Natural killer cell (primary cell): ENCODE results near the gene PEX11G. TPM values are rescaled to one million over a fixed set of nuclear protein-coding genes. Genes with fewer than 3 reads are reported as not detected.

Source experiments
- ATAC-seq, 3 donors: fragments of 150-1000 bp in 2 of 3; fragments of 200-7000 bp in 1 of 3; cut with Tn5 transposase; 1 replicate in 1 of 3; 2 replicates in 2 of 3; pipeline ENCODE4 v1.10.0; 2021; ENCODE audit warnings: mild to moderate bottlenecking in 2 of 3, moderate library complexity in 2 of 3
- DNase-seq, 2 donors: peaks; one replicate each; pipeline versions ENCODE4 v3.0.0 to v3.0.0-alpha.2; 2013 to 2021; ENCODE audit warnings: mixed read lengths in 1 of 2
- H3K27ac ChIP-seq: one replicate; pipeline ENCODE4 v1.5.1; 2013; ENCODE audit warnings: mild to moderate bottlenecking, low read length
- H3K27me3 ChIP-seq: one replicate; pipeline ENCODE4 v1.6.1; 2013; ENCODE audit warnings: low read length; ENCODE audit not compliant: control insufficient read depth, insufficient read depth
- H3K36me3 ChIP-seq: one replicate; pipeline ENCODE4 v1.6.1; 2013; ENCODE audit warnings: low read length; ENCODE audit not compliant: control insufficient read depth, insufficient read depth
- H3K4me1 ChIP-seq: one replicate; pipeline ENCODE4 v1.6.1; 2013; ENCODE audit warnings: low read length; ENCODE audit not compliant: control insufficient read depth, insufficient read depth
- H3K4me3 ChIP-seq: one replicate; pipeline ENCODE4 v1.5.1; 2013; ENCODE audit warnings: low read length
- H3K9me3 ChIP-seq: one replicate; pipeline ENCODE4 v1.6.1; 2013; ENCODE audit warnings: low read length; ENCODE audit not compliant: control insufficient read depth, insufficient read depth
- H3K27ac Mint-ChIP-seq, 2 donors: one replicate each; pipeline ENCODE4 v1.8.0; 2022; ENCODE audit warnings: mild to moderate bottlenecking in 2 of 2, mixed read lengths in 2 of 2, moderate library complexity in 1 of 2
- H3K27me3 Mint-ChIP-seq, 2 donors: one replicate each; pipeline ENCODE4 v1.8.0; 2022; ENCODE audit warnings: low read depth in 2 of 2, mixed read lengths in 2 of 2
- H3K36me3 Mint-ChIP-seq: one replicate; pipeline ENCODE4 v1.8.0; 2022; ENCODE audit warnings: mixed read lengths
- H3K4me1 Mint-ChIP-seq, 2 donors: one replicate each; pipeline ENCODE4 v1.8.0; 2022; ENCODE audit warnings: mixed read lengths in 2 of 2
- H3K4me3 Mint-ChIP-seq: one replicate; pipeline ENCODE4 v1.8.0; 2022; ENCODE audit warnings: mild to moderate bottlenecking, moderate library complexity, mixed read lengths
- H3K9me3 Mint-ChIP-seq, 2 donors: one replicate each; pipeline ENCODE4 v1.8.0; 2022; ENCODE audit warnings: mixed read lengths in 2 of 2
- WGBS: methylation state at CpG from one replicate; pipeline ENCODE4 v1.1.7; 2013; ENCODE audit warnings: missing lambda C conversion rate; ENCODE audit not compliant: insufficient coverage; 5-methylcytosine and 5-hydroxymethylcytosine counted together
- intact Hi-C: fragments of 100-400 bp; cut with micrococcal nuclease; formaldehyde crosslinking; loops from one replicate; pipeline ENCODE4 v1.14.2; 2022
- total RNA-seq, 4 donors: library from RNA; stranded (reverse); fragments of 120-200 nt in 1 of 4; gene quantifications; one replicate each; pipeline versions ENCODE4 v1.2.3 to v1.2.4, GENCODE V29; 2013 to 2022
- TF ChIP-seq, protein P1 (sequence below): fragments of 200-600 bp; IDR thresholded peaks from one replicate; pipeline ENCODE4 v1.8.0; 2022; ENCODE audit warnings: antibody characterized with exemption

The PEX11G gene
- total RNA-seq, 3 donors from 2014 or later (not counting 1 experiment from before 2014, with no cell fraction given), result 0.33 to 1.5 TPM; not detected in 1

GRCh38 chr19:7515645-7516151 lies 26.9 kb upstream of the PEX11G start, which contains the start of gene ZNF358:
ZNF358 (plus strand) TSS chr19:7516103; CDS start chr19:7519243, 3,140 bp downstream.
- ATAC-seq (peak; percentile 72 to 96 (median 95)), DNase-seq (peak in 1 of 2 donors; percentile 58)
- H3K36me3 ChIP-seq, result no peaks in the 10 kb centered on the region
- peak within 1 kb of the TSS; percentile 9 to 76 for H3K27ac Mint-ChIP-seq
- intact Hi-C loops, result no loop called here
- H3K4me1 ChIP-seq, result peaks cover 12% of the 10 kb centered on the region
- no peaks in the 10 kb centered on the region for H3K9me3 ChIP-seq
- H3K27me3 ChIP-seq, result no peaks in the 10 kb centered on the region
- no peaks in the 10 kb centered on the region for H3K9me3 Mint-ChIP-seq
- no peaks in the 10 kb centered on the region for H3K36me3 Mint-ChIP-seq
- TF ChIP-seq, protein P1, sequence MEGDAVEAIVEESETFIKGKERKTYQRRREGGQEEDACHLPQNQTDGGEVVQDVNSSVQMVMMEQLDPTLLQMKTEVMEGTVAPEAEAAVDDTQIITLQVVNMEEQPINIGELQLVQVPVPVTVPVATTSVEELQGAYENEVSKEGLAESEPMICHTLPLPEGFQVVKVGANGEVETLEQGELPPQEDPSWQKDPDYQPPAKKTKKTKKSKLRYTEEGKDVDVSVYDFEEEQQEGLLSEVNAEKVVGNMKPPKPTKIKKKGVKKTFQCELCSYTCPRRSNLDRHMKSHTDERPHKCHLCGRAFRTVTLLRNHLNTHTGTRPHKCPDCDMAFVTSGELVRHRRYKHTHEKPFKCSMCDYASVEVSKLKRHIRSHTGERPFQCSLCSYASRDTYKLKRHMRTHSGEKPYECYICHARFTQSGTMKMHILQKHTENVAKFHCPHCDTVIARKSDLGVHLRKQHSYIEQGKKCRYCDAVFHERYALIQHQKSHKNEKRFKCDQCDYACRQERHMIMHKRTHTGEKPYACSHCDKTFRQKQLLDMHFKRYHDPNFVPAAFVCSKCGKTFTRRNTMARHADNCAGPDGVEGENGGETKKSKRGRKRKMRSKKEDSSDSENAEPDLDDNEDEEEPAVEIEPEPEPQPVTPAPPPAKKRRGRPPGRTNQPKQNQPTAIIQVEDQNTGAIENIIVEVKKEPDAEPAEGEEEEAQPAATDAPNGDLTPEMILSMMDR, result no peak
- H3K4me3 ChIP-seq, result peak within 1 kb of the TSS; percentile 33
- H3K27me3 Mint-ChIP-seq, result peaks cover 0 to 6% of the 10 kb centered on the region in 2 donors
- peak within 1 kb of the TSS; percentile 81 for H3K4me3 Mint-ChIP-seq
- H3K27ac ChIP-seq, result no peak within 1 kb of the TSS
- WGBS, result 2% methylated on average over 33 of the region's 33 CpGs
- peaks cover 7 to 12% of the 10 kb centered on the region in 2 donors for H3K4me1 Mint-ChIP-seq

DNA sequence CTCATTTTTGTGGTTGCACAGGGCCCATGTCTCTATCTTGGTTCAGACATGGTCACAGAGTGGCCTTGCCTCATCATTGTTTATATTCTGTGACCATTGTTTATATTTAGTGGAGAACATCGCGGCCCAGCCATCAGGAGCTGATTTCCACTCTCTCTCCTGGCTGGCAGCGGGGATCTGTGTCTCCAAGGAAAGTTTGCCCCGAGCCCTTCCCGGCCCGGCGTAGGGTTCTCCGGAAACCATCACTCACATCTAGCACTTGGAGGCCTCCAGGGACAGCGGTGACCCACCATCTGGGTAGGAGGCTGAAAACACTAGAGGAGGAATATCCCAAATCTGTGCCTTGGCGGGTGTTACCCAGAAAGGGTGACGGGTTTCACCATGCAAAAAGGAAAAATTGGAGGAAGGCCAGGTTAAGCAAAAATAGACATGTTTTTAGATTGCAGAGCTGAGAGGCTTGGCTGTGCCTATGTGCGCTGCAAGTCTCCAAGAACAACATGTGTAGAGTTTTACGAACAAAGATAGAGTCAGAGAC lies 26.3 kb upstream of the PEX11G start:
- Mint-ChIP-seq H3K27ac (peak overlapping the region; percentile 9 to 76), H3K4me3 (peak overlapping the region; percentile 81), H3K27me3 (peaks cover 0 to 6% of the 10 kb centered on the region in 2 donors), H3K36me3 (no peaks in the 10 kb centered on the region), H3K9me3 (no peaks in the 10 kb centered on the region), H3K4me1 (peaks cover 7 to 12% of the 10 kb centered on the region in 2 donors)
- H3K27ac ChIP-seq, result no peak overlapping the region
- no peaks in the 10 kb centered on the region for H3K36me3 ChIP-seq
- H3K9me3 ChIP-seq, result no peaks in the 10 kb centered on the region
- 92% methylated on average over 11 of the region's 13 CpGs for WGBS
- intact Hi-C loops, result no loop called here
- peaks cover 12% of the 10 kb centered on the region for H3K4me1 ChIP-seq
- TF ChIP-seq, protein P1, result no peak
- no peak for ATAC-seq
- no peak overlapping the region for H3K4me3 ChIP-seq
- no peak for DNase-seq
- no peaks in the 10 kb centered on the region for H3K27me3 ChIP-seq

- Histone ChIP-seq H3K4me3 (no peak overlapping the region), H3K9me3 (no peaks in the 10 kb centered on the region), H3K27me3 (no peaks in the 10 kb centered on the region), H3K4me1 (peaks cover 12% of the 10 kb centered on the region), H3K36me3 (no peaks in the 10 kb centered on the region), H3K27ac (no peak overlapping the region)
- Mint-ChIP-seq H3K4me1 (peaks cover 7 to 12% of the 10 kb centered on the region in 2 donors), H3K27me3 (peaks cover 0 to 6% of the 10 kb centered on the region in 2 donors), H3K9me3 (no peaks in the 10 kb centered on the region), H3K4me3 (peak overlapping the region; percentile 15), H3K36me3 (no peaks in the 10 kb centered on the region), H3K27ac (no peak overlapping the region)
- WGBS, result 86% methylated on average over 4 of the region's 5 CpGs
- ATAC-seq, result no peak
- TF ChIP-seq, protein P1, result no peak
- DNase-seq, result no peak
- intact Hi-C loops, result no loop called here
Observed at GRCh38 chr19:7513809-7514642, 25.2 kb upstream of the PEX11G start.
